GM18517 (cell line): ENCODE measurements around the gene IGLL1.

Experiments used
- ATAC-seq: cut with Tn5 transposase; IDR thresholded peaks from one replicate; pipeline ENCODE4 v1.9.1; 2021; ENCODE audit warnings: mild to moderate bottlenecking, moderate library complexity; ENCODE audit not compliant: unreplicated experiment

Gene IGLL1

GRCh38 chr22:23531283-23531956 is 48.7 kb downstream of the IGLL1 start:
- no peak for ATAC-seq

GRCh38 chr22:23530766-23531282 is 49.3 kb downstream of the IGLL1 start:
- no peak for ATAC-seq

GRCh38 chr22:23530106-23530505 is 50.0 kb downstream of the IGLL1 start:
- ATAC-seq = no peak

GRCh38 chr22:23529166-23530103 is 50.7 kb downstream of the IGLL1 start:
- no peak for ATAC-seq

- ATAC-seq = no peak
Measured at GRCh38 chr22:23527971-23528740, 51.9 kb downstream of the IGLL1 start.

- ATAC-seq = no peak
Measured at GRCh38 chr22:23526596-23527316, 53.3 kb downstream of the IGLL1 start.

- no peak for ATAC-seq
Measured at GRCh38 chr22:23525510-23525909, 54.6 kb downstream of the IGLL1 start.

- ATAC-seq = no peak
Measured at GRCh38 chr22:23524226-23524625, 55.9 kb downstream of the IGLL1 start.

GRCh38 chr22:23523713-23524112 is 56.4 kb downstream of the IGLL1 start:
- no peak for ATAC-seq
